Fibroblast of the aortic adventitia (primary cell): ENCODE measurements around the gene SENP3. TPM values are rescaled to one million over a fixed set of nuclear protein-coding genes. Genes with fewer than 3 reads are reported as not detected.

ENCODE experiments used
- DNase-seq: peaks from one replicate; pipeline ENCODE4 v3.0.0-alpha.2; 2010; ENCODE audit warnings: low read depth
- H3K4me3 ChIP-seq: 2 replicates; pipeline ENCODE4 v1.5.1; 2011; ENCODE audit warnings: low read depth, mild to moderate bottlenecking, control low read depth, low read length, moderate library complexity
- CTCF ChIP-seq: IDR thresholded peaks from 2 replicates; pipeline ENCODE4 v1.5.1; 2011; ENCODE audit warnings: mild to moderate bottlenecking, low read length, control low read depth, inconsistent platforms; ENCODE audit not compliant: insufficient read depth
- total RNA-seq: library from RNA; depleted of rRNA; stranded (reverse); fragments of >200 nt; gene quantifications from 2 replicates; pipeline ENCODE4 v1.2.3, GENCODE V29; 2012; ENCODE audit warnings: low replicate concordance

The SENP3 gene
- total RNA-seq, 1 donor = 60.4 TPM

GRCh38 chr17:7588553-7589203 lies 27.0 kb downstream of the SENP3 start:
- H3K4me3 ChIP-seq = peak overlapping the region; percentile 38
- no peak for TF ChIP-seq CTCF
- no peak for DNase-seq

- DNase-seq = peak; percentile 88
- H3K4me3 ChIP-seq = peak overlapping the region; percentile 38
- TF ChIP-seq CTCF = peak; percentile 88
These were observed 27.6 kb downstream of the SENP3 start for GRCh38 chr17:7589204-7589868.

GRCh38 chr17:7589891-7590691 lies 28.4 kb downstream of the SENP3 start, which contains the start of gene SOX15:
SOX15 (minus strand) TSS chr17:7590094; CDS start chr17:7589676, 418 bp downstream.
- TF ChIP-seq CTCF = no peak

GRCh38 chr17:7590743-7591142 lies 29.0 kb downstream of the SENP3 start:
- no peak for TF ChIP-seq CTCF
- H3K4me3 ChIP-seq = no peak overlapping the region
- peak; percentile 57 for DNase-seq

More at GRCh38 chr17:7589891-7590691, 28.4 kb downstream of the SENP3 start, which contains the start of gene SOX15:
- peak within 1 kb of the TSS; percentile 38 for H3K4me3 ChIP-seq
- no peak for DNase-seq

GRCh38 chr17:7591596-7591995 lies 29.9 kb downstream of the SENP3 start:
- no peak for TF ChIP-seq CTCF
- DNase-seq = no peak
- no peak overlapping the region for H3K4me3 ChIP-seq

GRCh38 chr17:7592422-7593021 lies 30.8 kb downstream of the SENP3 start:
- DNase-seq = no peak
- H3K4me3 ChIP-seq = no peak overlapping the region
- TF ChIP-seq CTCF = no peak
